CD4-positive, alpha-beta memory T cell (primary cell): ENCODE data around the gene MORC3. TPM values are rescaled to one million over a fixed set of nuclear protein-coding genes. Genes with fewer than 3 reads are reported as not detected.

Experiments
- CTCF ChIA-PET: fragments of 350-600 bp; sonication (Branson Sonifier 250); formaldehyde crosslinking; loops from one replicate; lab custom pipeline; 2021; ENCODE audit warnings: inconsistent platforms; ENCODE audit not compliant: partially characterized antibody; lab: Charles Lee
- POLR2A ChIA-PET: fragments of 350-600 bp; sonication (Branson Sonifier 250); formaldehyde crosslinking; loops from one replicate; lab custom pipeline; 2021; ENCODE audit not compliant: partially characterized antibody; lab: Charles Lee
- DNase-seq, 5 donors: peaks; one replicate each; pipeline versions ENCODE4 v3.0.0 to v3.0.0-alpha.2; 2020 to 2022; ENCODE audit warnings: mixed read lengths in 1 of 5
- H3K27ac ChIP-seq: one replicate; pipeline ENCODE4 v1.7.0; 2013; ENCODE audit warnings: low read depth, low read length
- H3K27me3 ChIP-seq: 2 replicates; pipeline ENCODE4 v1.7.0; 2013; ENCODE audit warnings: mild to moderate bottlenecking, low read length, moderate library complexity; ENCODE audit not compliant: insufficient read depth
- H3K36me3 ChIP-seq: 2 replicates; pipeline ENCODE4 v1.7.0; 2013; ENCODE audit warnings: mild to moderate bottlenecking, low read length, moderate library complexity; ENCODE audit not compliant: insufficient read depth
- H3K4me1 ChIP-seq: 2 replicates; pipeline ENCODE4 v1.7.0; 2013; ENCODE audit warnings: mild to moderate bottlenecking, low read length, moderate library complexity; ENCODE audit not compliant: insufficient read depth
- H3K4me3 ChIP-seq, 2 donors: one replicate each; pipeline ENCODE4 v1.7.0; 2013; ENCODE audit warnings: low read length in 2 of 2, mild to moderate bottlenecking in 1 of 2
- H3K9me3 ChIP-seq, 2 donors: one replicate each; pipeline ENCODE4 v1.7.0; 2013; ENCODE audit warnings: low read length in 2 of 2, control low read depth in 1 of 2; ENCODE audit not compliant: control insufficient read depth in 1 of 2
- H3K27ac Mint-ChIP-seq, 7 donors: one replicate each; pipeline ENCODE4 v1.8.0; 2020 to 2021; ENCODE audit warnings: mixed read lengths in 7 of 7, mild to moderate bottlenecking in 6 of 7, inconsistent platforms in 3 of 7, moderate library complexity in 3 of 7
- H3K27me3 Mint-ChIP-seq, 2 donors: one replicate each; pipeline ENCODE4 v1.8.0; 2020 to 2021; ENCODE audit warnings: mixed read lengths in 2 of 2
- H3K36me3 Mint-ChIP-seq, 2 donors: one replicate each; pipeline ENCODE4 v1.8.0; 2020 to 2021; ENCODE audit warnings: mixed read lengths in 2 of 2, inconsistent platforms in 1 of 2, mild to moderate bottlenecking in 1 of 2
- H3K4me1 Mint-ChIP-seq, 4 donors: one replicate each; pipeline ENCODE4 v1.8.0; 2020 to 2021; ENCODE audit warnings: mixed read lengths in 4 of 4, mild to moderate bottlenecking in 1 of 4
- H3K4me3 Mint-ChIP-seq, 8 donors: one replicate each; pipeline ENCODE4 v1.8.0; 2020 to 2021; ENCODE audit warnings: mixed read lengths in 8 of 8, mild to moderate bottlenecking in 7 of 8, moderate library complexity in 6 of 8, inconsistent platforms in 3 of 8
- H3K9me3 Mint-ChIP-seq, 8 donors: one replicate each; pipeline ENCODE4 v1.8.0; 2020 to 2021; ENCODE audit warnings: mixed read lengths in 8 of 8, mild to moderate bottlenecking in 5 of 8, inconsistent platforms in 3 of 8, moderate library complexity in 1 of 8
- intact Hi-C: fragments of 100-400 bp; cut with micrococcal nuclease; formaldehyde crosslinking; loops from one replicate; pipeline ENCODE4 v1.15.1; 2023
- polyA plus RNA-seq, 2 donors: library from polyadenylated mRNA; unstranded; fragments of 300-500 nt; fragmentation: Illumina TruSeq; gene quantifications; one replicate each; pipeline ENCODE4 v1.2.3, GENCODE V29; 2021
- total RNA-seq, 2 experiments: library from RNA; stranded (reverse); gene quantifications; one replicate each; pipeline ENCODE4 v1.2.3, GENCODE V29; 2021

Gene MORC3
- total and polyA plus RNA-seq, 4 experiments from 2014 or later, result 31.8 to 108 (median 75.2) TPM

DNA sequence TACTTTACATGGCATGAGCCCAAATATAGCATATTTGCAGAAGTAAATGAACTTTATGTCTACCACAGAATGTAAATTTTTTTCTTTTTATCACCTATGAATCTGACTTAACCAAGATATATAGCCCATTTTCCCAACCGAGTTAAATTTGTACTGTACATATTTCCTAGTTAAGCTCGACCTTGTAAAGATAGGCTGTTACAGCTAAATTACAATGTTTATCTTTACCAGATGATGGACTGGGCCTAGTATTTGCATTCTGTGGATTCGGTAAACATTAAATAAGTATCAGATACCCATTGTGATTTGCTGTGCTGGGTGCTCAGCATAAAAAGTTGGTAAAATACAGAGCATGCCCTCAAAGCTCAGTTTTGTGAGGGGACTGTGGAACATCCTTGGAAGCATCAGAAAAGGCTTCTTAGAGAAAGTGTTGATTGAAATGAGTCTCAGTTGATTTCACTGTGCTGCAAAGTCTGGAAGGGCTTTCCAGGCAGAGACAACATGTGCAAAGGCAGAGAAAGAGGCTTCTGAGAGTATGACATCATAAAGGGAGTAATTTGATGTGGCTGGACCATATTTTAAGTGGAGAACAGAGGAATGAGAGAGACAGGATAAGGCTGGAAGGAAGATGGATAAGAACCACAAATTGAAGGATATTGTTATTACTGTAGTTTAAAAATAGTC lies 27.4 kb downstream of the MORC3 start:
- Mint-ChIP-seq H3K9me3 (no peaks in the 10 kb centered on the region), H3K27me3 (no peaks in the 10 kb centered on the region), H3K27ac (peak overlapping the region in 6 of 7 donors; percentile 3 to 74 (median 26)), H3K4me3 (no peak overlapping the region), H3K36me3 (peaks cover 34 to 62% of the 10 kb centered on the region in 2 donors), H3K4me1 (peaks cover 0 to 4% (median 3%) of the 10 kb centered on the region in 4 donors)
- DNase-seq, result no peak
- Histone ChIP-seq H3K9me3 (no peaks in the 10 kb centered on the region), H3K27ac (no peak overlapping the region), H3K36me3 (peaks cover 51% of the 10 kb centered on the region), H3K4me3 (no peak overlapping the region), H3K27me3 (no peaks in the 10 kb centered on the region), H3K4me1 (no peaks in the 10 kb centered on the region)
- intact Hi-C loops, result no loop called here
- ChIA-PET CTCF (no interaction called here), POLR2A (no interaction called here)

DNA sequence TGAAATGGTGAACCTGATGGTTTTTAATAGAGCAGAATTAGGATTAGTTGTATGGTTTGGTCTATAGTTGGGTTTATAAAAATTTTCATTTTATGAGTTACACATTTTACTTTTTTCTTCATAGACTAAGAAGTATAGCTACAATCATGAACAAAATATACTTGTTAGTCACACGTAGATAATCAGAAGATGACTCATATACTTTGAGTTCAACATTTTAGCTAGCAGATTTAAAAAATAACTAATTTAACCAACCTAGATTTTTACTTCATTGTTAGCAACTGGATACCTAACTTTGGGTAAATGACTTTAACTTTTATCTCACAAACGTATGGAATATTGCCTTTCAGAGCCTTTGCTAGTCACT lies 27.9 kb downstream of the MORC3 start:
- peaks cover 34 to 66% of the 10 kb centered on the region in 2 donors for H3K36me3 Mint-ChIP-seq
- H3K4me3 Mint-ChIP-seq, result no peak overlapping the region
- peak overlapping the region in 3 of 7 donors; percentile 3 to 13 (median 7) for H3K27ac Mint-ChIP-seq
- ChIA-PET POLR2A (no interaction called here), CTCF (no interaction called here)
- Histone ChIP-seq H3K36me3 (peaks cover 52% of the 10 kb centered on the region), H3K9me3 (no peaks in the 10 kb centered on the region), H3K27ac (no peak overlapping the region), H3K4me1 (no peaks in the 10 kb centered on the region), H3K4me3 (no peak overlapping the region), H3K27me3 (no peaks in the 10 kb centered on the region)
- intact Hi-C loops, result no loop called here
- H3K4me1 Mint-ChIP-seq, result peaks cover 0 to 5% (median 3%) of the 10 kb centered on the region in 4 donors
- no peaks in the 10 kb centered on the region for H3K27me3 Mint-ChIP-seq
- DNase-seq, result no peak
- H3K9me3 Mint-ChIP-seq, result no peaks in the 10 kb centered on the region

DNA sequence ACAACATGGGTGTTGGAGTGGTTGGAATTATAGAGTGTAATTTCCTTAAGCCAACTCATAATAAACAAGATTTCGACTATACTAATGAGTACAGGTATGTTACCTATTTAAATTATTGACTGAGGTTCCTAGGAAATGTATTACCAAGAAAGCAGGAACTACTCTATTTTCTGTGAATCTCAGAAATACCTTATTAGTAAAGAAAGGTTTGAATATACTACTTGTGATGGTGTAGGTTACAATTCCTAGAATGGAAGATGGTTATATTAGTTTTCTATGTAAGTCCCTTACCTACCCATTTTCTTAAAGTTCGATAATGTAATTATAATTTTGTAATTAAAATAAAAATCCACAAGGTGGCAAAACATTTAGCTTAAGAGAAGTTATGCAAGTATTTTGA lies 29.3 kb downstream of the MORC3 start:
- POLR2A ChIA-PET, result interaction anchor here (1.2 kb wide), 1 partner anchor 29 kb away, joined by 3 read pairs; the partner anchor contains the start of gene MORC3
- no peaks in the 10 kb centered on the region for H3K9me3 Mint-ChIP-seq
- H3K27me3 Mint-ChIP-seq, result no peaks in the 10 kb centered on the region
- Histone ChIP-seq H3K36me3 (peaks cover 51% of the 10 kb centered on the region), H3K27me3 (no peaks in the 10 kb centered on the region), H3K27ac (no peak overlapping the region), H3K4me1 (no peaks in the 10 kb centered on the region), H3K9me3 (no peaks in the 10 kb centered on the region), H3K4me3 (no peak overlapping the region)
- intact Hi-C loops, result no loop called here
- CTCF ChIA-PET, result interaction anchor here (0.9 kb wide), 1 partner anchor 11 kb away, joined by 3 read pairs; no protein-coding TSS in a partner anchor
- peaks cover 30 to 65% of the 10 kb centered on the region in 2 donors for H3K36me3 Mint-ChIP-seq
- peak overlapping the region in 2 of 7 donors; percentile 70 to 74 for H3K27ac Mint-ChIP-seq
- no peak for DNase-seq
- no peak overlapping the region for H3K4me3 Mint-ChIP-seq
- peaks cover 0 to 7% (median 4%) of the 10 kb centered on the region in 4 donors for H3K4me1 Mint-ChIP-seq

DNA sequence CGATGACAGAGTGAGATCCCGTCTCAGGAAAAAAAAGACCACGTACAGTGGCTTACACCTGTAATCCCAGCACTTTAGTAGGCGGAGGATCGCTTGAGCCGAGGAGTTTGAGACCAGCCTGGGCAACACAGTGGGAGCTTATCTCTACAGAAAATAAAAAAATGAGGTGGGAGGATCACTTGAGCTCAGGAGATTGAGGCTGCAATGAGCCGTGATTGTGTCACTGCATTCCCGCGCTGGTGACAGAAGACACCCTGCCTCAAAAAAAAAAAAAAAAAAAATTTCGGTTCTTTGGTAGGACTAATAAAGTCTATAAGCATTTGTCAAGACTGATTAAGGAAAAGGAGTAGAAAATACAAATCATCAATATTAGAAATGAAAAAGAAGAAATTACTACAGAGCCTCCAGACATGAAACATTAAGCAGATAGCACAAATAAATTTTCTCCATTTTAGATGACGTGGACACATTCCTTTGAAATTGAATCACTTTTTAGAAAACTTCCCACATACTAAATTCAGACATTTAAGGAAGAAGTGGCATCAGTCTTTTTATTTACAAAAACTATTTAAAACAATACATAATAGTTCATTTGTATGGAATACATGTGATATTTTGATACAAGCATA lies 30.4 kb downstream of the MORC3 start:
- no peak overlapping the region for H3K4me3 Mint-ChIP-seq
- Histone ChIP-seq H3K4me3 (no peak overlapping the region), H3K27me3 (no peaks in the 10 kb centered on the region), H3K9me3 (no peaks in the 10 kb centered on the region), H3K36me3 (peaks cover 55% of the 10 kb centered on the region), H3K27ac (no peak overlapping the region), H3K4me1 (no peaks in the 10 kb centered on the region)
- H3K27me3 Mint-ChIP-seq, result no peaks in the 10 kb centered on the region
- CTCF ChIA-PET, result interaction anchor here (0.9 kb wide), 1 partner anchor 10 kb away, joined by 3 read pairs; no protein-coding TSS in a partner anchor
- DNase-seq, result no peak
- peak overlapping the region in 4 of 7 donors; percentile 2 to 83 (median 52) for H3K27ac Mint-ChIP-seq
- peaks cover 33 to 69% of the 10 kb centered on the region in 2 donors for H3K36me3 Mint-ChIP-seq
- H3K4me1 Mint-ChIP-seq, result peaks cover 0 to 13% (median 9%) of the 10 kb centered on the region in 4 donors
- no peaks in the 10 kb centered on the region for H3K9me3 Mint-ChIP-seq
- intact Hi-C loops, result no loop called here
- POLR2A ChIA-PET, result interaction anchor here (1.2 kb wide), 1 partner anchor 30 kb away, joined by 3 read pairs; the partner anchor contains the start of gene MORC3

DNA sequence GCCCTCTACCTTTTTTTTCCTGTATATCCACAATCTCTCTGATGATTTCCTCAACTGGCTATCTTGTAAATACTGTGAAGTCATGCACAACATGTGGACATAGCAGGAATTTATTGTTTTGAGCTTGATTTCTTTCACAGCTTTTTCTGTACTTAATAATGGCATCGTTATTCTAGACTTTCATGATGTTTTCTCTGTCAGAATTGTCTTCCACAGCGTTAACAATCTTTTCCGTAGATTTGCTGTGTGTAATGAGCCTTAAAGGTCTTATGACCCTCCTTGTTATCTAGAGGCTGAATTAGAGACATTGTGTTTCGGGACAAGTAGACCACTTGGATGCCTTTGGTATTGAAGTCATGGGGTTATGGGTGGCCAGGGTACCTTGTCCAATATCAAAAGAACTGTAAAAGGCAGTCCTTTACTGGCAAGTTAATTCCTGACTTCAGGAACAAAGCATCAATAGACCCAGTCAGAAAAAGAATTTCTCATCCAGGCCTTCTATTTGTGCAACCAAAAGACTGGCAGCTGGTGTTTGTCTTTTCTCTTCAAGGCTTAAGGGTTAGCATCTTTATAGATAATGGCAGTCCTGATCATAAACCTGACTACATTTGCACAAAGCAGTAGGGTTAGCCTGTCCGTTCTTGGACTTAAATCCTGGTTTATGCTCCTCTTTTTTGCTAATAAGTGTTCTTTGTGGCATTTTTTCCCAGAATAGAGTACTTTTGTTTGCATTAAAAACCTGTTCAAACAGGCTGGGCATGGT lies 35.1 kb downstream of the MORC3 start:
- H3K4me1 Mint-ChIP-seq, result peaks cover 0 to 13% (median 8%) of the 10 kb centered on the region in 4 donors
- Histone ChIP-seq H3K36me3 (peaks cover 47% of the 10 kb centered on the region), H3K27me3 (no peaks in the 10 kb centered on the region), H3K4me1 (no peaks in the 10 kb centered on the region), H3K4me3 (no peak overlapping the region), H3K27ac (no peak overlapping the region), H3K9me3 (no peaks in the 10 kb centered on the region)
- ChIA-PET POLR2A (no interaction called here), CTCF (no interaction called here)
- no peaks in the 10 kb centered on the region for H3K9me3 Mint-ChIP-seq
- H3K36me3 Mint-ChIP-seq, result peaks cover 30 to 59% of the 10 kb centered on the region in 2 donors
- H3K4me3 Mint-ChIP-seq, result no peak overlapping the region
- peak overlapping the region in 4 of 7 donors; percentile 17 to 36 (median 22) for H3K27ac Mint-ChIP-seq
- H3K27me3 Mint-ChIP-seq, result no peaks in the 10 kb centered on the region
- no peak for DNase-seq
- intact Hi-C loops, result no loop called here

DNA sequence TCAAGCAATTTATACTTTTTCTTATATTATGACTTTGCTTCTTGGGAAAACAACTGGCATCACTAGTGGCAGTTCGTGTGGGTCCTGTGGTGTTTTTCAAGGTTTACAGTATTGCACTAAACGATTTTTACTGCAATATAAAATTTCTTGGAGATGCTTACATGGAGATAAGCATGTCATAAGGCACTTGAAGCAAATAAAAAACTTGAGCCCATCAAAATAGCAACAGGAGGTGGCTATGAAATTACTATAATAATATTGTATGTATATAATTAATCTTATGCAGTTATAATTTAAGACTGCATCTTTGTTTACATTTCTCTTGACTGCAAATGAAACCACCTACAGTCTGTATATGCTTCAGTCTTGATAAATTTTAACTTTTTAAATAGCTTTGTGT lies 35.9 kb downstream of the MORC3 start:
- Mint-ChIP-seq H3K4me3 (no peak overlapping the region), H3K27ac (no peak overlapping the region), H3K4me1 (peaks cover 0 to 13% (median 9%) of the 10 kb centered on the region in 4 donors), H3K36me3 (peaks cover 30 to 60% of the 10 kb centered on the region in 2 donors), H3K27me3 (no peaks in the 10 kb centered on the region), H3K9me3 (no peaks in the 10 kb centered on the region)
- DNase-seq, result no peak
- peaks cover 50% of the 10 kb centered on the region for H3K36me3 ChIP-seq
- ChIA-PET CTCF (no interaction called here), POLR2A (no interaction called here)
- H3K4me3 ChIP-seq, result no peak overlapping the region
- H3K27ac ChIP-seq, result no peak overlapping the region
- H3K9me3 ChIP-seq, result no peaks in the 10 kb centered on the region
- intact Hi-C loops, result no loop called here
- no peaks in the 10 kb centered on the region for H3K4me1 ChIP-seq
- H3K27me3 ChIP-seq, result no peaks in the 10 kb centered on the region

DNA sequence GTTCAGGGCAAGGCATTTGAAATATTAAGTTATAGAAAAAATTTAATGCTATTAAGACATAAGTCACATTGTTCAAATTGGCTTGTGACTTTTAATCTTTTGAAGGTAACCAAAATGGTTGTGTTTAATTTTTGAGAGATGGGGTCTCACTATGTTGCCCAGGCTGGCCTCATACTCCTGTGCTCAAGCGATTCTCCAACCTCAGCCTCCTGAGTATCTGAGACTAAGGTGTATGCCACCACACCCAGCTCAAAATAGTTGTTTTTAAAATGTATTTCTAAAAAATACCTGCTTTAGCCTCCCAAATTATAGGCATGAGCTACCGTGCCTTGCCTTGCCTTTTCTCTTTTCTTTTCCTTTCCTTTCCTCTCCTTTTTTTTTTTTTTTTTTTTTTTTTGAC lies 39.2 kb downstream of the MORC3 start:
- Histone ChIP-seq H3K9me3 (no peaks in the 10 kb centered on the region), H3K4me3 (no peak overlapping the region), H3K36me3 (peaks cover 64% of the 10 kb centered on the region), H3K4me1 (no peaks in the 10 kb centered on the region), H3K27ac (no peak overlapping the region), H3K27me3 (no peaks in the 10 kb centered on the region)
- no peak for DNase-seq
- Mint-ChIP-seq H3K36me3 (peaks cover 36 to 62% of the 10 kb centered on the region in 2 donors), H3K27ac (peak overlapping the region in 1 of 7 donors; percentile 42), H3K27me3 (no peaks in the 10 kb centered on the region), H3K4me3 (no peak overlapping the region), H3K4me1 (peaks cover 0 to 9% (median 5%) of the 10 kb centered on the region in 4 donors), H3K9me3 (no peaks in the 10 kb centered on the region)
- intact Hi-C loops, result no loop called here
- ChIA-PET CTCF (no interaction called here), POLR2A (no interaction called here)
